IPS-NIHi11 (cell line): Measurements from ENCODE around the gene ARHGAP15.

Experiments
- DNase-seq: peaks from one replicate; pipeline ENCODE4 v3.0.0; 2012; ENCODE audit warnings: mixed read lengths, low spot score

The ARHGAP15 gene

DNA sequence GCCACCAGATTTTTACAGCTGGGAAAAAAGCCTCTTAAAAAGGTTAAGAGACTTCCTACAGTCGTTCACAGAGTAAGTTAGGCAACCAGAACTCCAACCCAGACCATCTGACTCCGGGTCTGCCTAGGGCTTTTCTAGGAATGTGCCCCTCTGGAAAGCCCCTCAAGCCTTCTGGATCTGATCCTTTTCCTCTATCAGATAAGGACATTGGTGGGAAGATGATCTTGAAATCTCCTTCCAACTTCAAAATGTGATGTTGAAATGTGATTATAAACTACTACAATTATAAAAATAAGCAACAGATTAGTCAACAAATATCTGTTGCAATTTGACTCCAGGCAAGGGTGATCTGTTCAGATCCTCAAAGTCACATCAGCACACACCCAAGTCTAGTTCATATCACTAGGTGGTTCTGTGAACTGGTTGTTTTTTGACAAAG is 270.4 kb downstream of the ARHGAP15 start:
- DNase-seq = no peak

DNA sequence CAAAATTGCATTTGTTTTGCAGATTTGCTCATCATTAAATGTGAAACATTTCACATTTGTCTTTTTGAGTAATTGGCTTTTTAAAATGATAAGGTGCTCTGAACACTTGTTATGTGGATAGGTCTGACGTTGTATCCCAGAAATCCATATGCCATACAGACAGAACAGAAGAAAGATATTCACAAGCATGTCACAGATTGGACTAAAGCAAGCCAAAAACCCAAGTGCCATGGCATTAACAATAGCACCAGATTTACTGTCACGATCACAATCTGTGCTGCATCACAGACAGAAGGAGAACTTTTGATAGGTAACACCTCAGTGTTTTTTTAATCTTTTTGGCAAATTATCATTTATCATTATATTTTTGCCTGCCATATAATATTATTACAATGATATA is 272.6 kb downstream of the ARHGAP15 start:
- no peak for DNase-seq

DNA sequence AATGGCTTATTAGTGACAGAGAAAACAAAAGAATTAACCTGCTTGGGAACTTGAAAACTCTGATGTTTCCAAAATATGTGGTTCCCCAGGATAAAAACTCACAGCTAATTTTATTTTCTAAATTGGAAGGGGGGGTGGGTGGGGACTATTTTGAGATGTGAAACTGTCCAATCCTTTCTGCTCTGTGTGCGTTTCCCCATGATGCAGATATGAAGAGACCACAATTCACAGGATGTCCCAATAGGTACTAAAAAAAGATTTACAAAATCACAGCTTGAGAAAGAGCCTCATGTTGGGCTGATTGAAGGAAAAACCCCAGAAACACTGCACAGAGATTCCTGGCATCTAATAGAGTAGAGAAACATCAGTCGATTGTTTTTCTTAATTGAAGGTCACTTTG is 273.2 kb downstream of the ARHGAP15 start:
- DNase-seq = no peak

DNA sequence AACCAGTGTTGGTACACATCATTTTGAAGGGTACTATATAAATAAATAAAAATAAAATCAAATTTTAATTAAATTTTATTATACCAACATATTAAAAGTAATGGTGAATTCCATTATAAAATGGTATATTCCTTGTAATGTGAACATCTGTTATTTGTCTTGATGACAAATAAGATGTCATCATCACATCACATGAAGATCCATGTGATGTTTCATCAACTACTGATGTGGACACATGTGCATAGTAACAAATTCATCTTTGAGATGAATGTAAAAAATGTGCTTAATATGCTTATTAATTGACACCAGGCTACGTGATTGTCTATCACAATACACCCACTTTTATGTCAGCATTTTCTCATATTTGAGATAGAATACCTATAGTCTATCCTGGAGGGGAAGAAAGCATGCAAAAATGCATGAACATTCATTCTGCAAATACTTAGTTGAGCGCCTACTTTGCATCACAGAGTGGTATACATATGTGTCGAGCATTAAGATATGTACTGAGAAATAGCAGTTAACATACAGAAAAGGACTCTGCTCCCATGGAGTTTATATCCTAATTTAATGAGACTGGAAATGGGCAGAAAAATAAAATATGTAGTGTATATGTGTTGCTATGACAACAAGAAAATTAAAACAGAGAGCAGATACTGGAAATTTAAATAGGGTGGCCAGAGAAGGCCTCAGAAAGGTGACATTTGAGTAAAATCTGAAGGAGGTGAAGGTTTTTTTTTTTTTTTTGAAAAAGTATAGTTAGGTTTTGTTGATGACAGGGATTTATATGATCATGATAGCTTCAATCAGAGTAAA is 281.1 kb downstream of the ARHGAP15 start:
- no peak for DNase-seq

DNA sequence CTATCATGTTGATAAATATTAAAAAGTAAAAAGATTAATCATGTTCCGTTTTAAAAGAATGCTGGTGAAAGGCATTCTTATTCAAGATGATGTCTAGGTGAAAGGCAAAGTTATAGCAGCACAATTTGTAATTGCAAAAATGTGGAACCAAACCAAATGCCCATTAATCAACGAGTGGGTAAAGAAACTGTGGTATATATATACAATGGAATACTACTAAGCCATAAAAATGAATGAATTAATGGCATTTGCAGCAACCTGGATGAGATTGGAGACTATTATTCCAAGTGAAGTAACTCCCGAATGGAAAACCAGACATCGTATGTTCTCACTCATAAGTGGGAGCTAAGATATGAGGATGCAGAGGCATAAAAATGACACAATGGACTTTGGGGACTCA is 286.4 kb downstream of the ARHGAP15 start:
- no peak for DNase-seq

DNA sequence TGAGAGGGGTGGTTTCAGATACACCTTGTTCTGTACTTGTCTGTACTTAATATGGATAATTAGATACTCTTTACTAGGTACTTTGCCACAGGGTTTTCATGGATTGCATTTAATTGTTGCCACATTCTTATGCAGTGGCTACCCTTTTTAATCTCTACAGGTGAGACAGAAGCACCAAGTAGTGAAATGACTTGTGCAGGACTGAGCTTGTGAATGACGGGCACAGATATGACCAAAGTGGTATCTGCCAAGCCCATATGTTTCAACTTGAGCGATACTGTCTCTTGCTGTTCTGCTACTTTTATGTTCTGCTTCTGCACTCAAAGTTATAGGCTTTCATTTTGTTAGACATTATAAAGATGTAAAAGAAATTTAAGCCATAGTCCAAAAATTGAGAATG is 288.2 kb downstream of the ARHGAP15 start:
- DNase-seq = no peak

DNA sequence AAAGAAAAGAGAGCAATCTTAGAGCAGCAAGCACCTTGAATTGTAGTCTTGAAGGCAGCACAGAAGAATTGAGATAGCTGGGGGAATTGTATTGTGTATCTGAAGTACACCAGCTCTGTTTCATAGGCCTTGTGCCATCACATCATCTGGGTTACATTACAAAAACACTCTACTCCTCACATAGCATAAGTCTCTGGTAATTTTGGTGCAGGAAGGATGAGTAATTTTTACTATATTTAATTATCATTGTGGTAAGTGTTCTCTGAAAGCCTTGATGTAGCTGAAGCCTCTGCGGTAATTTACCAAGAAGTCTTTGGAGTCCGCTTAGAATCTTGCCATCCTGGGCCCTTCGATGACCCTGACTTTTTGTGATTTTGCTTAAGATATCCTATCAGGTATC is 291.1 kb downstream of the ARHGAP15 start:
- no peak for DNase-seq

DNA sequence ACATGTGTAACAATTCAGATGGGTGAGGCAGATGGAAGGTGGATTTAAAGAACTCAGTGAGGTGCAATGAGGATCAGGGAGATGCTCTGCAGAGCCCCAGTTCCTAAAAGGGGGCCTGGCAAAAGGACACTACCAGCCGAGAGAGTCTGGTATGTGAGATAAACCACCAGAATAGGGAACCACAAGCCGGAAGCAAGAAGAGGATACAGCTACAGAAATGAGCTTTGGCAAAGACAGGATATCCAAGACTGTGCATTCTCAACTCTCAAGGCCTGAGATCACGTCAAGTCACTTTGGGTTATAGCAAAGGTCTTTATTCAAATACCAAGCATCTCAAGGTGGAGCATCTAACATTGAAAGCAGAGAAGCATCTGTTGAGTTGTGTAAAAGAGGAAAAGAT is 293.5 kb downstream of the ARHGAP15 start:
- DNase-seq = no peak

DNA sequence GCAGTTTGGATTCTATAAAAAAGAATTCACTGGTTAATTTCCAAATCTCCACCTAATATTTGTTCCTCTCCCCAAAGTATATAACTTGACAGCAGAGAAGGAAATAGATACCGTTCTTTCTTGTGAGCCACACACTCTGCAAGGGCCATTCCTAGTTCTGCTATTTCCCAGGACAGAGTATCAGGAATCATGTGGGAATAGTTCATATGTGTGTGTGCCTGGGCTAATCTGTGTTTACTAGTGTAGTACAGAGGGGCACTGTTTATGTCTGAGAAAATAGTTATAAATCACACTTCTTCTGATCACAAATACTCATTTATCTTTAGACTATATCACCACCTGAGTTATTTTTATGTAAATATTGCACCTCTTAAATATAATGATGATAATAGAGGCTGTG is 296.7 kb downstream of the ARHGAP15 start:
- no peak for DNase-seq

DNA sequence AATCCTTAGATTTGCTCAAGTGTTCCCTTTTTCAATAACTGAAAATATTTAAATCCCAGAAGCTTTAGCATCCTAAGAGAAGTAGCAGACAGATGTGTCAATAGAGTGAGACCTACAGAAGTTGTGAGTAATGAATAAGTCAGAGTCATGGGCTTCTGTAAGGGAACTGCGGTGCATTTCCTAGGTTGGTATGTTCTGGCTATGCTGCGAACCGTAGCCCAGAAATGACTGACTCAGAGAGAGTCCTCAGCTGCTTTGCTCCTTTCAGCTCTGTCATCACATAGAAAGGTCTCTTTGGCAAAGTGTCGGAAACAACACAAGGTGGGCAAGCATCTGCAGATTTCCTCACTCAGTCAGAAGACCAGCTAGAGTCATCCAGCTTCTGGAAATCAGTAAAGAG is 297.1 kb downstream of the ARHGAP15 start:
- DNase-seq = no peak

DNA sequence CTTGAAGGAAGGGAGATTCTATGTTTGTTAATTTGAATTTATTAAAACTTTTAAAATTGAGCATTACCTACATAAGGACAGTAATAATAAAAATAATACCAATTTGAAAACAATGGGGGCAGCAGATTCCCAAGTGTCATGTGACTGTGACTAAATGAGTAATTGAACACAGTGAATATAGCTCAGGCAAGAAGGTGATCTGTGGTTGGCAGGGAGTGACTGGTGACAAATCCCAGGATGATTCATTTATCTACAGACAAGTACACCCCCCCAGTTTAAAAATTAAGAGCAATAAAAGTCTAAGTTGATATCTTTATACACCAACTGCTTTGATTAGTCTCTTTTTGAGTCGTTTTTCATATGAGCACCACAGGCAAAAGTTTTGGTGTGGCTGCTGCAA is 299.5 kb downstream of the ARHGAP15 start:
- no peak for DNase-seq

DNA sequence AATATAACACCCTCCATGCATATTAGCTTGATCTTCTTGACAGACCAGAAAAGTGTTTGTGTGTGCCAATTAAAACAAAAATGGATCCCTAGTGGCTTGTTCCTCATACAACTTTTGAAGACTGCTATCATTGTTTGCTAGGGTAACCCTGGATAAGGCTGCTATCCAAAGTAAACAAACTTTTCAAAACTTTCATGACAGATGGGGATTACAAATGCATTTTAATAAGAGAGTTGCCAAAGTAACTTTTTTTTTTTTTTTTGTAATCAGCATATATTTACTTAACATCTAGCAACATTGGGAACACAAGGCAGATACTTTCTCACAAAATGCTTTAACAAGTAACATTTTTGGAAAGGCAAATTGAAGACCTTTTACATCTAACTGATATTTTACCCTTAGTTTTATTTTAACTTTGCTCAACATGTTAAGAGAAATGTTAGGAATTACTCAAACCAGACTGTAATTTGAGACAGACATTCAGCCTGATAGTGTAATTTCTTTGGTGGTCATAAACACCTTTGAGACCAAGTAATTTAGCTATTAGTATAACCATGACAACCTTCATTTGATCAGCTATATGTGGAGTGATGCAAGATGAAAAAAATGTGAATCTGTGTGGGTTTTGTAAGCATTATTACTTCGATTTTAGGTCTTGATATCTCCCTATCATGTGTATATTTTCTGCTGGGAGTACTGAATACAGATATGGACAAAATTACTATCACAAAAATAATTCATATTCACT is 300.9 kb downstream of the ARHGAP15 start:
- DNase-seq = no peak

DNA sequence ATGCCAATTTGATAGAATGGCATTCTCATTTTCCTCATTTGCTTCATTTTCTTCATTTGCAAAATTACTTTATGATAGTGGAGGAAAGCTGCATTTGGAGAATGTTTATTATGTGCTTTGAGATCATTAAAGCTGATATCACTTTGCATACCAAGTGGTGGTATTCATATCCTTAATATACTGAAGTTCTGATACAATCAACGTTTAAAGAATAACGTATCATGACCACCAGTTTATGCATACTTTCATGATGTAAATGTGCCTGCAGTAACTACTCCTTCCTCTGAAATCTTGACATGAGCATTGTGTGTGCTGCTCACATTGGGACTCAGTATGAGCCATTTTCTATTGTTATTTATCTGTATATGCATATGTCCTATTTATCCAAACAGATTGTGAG is 302.1 kb downstream of the ARHGAP15 start:
- DNase-seq = no peak

DNA sequence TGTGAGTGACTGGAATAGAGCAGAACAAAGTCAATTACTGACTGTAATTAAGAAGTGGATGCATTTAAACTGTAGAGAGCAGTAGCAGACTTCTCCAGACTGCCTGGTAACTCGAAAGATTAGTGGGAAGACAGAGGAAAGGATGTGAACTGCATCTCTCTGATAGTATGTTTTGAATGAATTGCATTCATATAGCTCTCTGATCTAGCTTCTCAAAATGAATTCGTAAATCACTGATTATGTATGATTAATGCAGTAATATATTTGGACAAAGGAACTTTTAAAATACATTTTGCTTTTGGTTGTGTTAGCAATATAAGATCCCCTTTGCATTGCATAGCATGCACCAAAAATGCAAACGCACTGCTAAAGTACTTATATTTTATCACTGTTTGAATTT is 304.0 kb downstream of the ARHGAP15 start:
- DNase-seq = no peak

DNA sequence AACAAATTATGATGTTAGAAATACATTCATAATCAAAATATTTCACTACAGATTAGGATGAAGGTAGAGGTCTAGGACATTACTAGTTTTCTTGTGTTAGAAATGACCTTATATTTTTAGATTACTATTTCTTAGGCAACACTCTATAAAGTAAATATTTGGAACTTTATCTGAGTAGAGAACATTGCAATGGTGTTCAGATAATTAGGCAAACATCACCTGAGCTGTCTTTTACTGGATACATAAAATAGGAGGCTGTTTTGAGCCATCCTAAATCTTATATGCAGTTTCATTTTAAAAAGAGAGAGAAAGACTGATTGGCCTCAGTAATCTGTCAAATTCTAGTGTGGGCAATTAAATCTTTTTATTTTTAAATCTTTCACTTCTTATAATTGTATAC is 304.6 kb downstream of the ARHGAP15 start:
- DNase-seq = no peak

DNA sequence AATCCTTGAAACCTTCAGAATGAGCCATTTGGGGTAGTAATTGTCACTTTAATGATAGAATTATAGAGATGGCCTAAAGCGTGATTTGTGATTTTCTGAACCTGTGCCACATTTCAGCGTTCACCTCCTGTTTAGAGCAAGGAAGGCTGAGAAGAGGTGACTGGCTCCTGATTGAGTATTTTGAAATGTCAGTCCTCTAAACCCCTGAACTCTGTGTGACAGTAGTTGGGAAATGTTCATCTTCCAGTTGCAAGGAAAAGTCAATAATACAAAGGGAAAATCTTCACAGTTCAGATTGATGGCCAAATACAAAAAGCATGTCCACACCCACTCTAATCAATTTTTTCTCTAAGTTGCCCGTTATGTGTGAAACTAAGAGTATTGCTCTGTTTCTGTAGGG is 305.2 kb downstream of the ARHGAP15 start:
- no peak for DNase-seq

DNA sequence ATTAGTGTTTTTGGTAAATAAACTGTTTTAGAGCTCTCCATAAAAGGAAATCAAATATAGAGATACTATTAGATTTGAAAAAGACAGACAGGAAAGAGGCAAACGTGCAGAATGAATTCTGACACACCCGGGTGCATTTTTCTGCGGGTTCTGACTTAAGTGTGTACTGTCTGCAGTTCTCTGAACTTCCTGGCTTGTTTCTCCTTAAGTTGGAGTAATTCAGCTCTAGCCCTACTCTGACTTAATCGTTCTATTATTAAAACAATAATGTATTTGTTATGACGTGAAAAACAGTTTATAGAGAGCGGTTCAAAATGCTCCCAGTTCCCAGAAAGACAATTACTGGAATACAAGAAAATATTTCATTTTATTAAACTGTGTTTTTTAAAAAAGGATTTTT is 305.9 kb downstream of the ARHGAP15 start:
- DNase-seq = no peak

DNA sequence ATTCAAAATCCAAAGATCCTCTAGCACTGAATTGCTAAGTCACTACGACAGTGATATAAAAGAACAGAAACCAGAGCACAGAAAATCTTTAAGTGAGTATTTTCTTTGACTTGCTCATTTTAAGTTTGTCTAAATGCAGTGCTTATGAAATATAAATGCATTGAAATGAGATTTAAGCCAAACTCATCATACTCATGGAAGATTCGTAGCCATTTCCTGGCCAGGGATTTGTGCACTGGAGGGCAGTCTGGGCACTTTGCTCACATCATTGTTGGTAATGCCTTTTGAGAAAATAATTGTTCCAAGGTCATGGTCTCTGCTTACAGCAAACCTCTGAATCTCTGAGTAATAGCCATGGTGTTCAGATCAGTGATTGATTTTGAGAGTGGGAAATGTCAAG is 307.7 kb downstream of the ARHGAP15 start:
- no peak for DNase-seq

DNA sequence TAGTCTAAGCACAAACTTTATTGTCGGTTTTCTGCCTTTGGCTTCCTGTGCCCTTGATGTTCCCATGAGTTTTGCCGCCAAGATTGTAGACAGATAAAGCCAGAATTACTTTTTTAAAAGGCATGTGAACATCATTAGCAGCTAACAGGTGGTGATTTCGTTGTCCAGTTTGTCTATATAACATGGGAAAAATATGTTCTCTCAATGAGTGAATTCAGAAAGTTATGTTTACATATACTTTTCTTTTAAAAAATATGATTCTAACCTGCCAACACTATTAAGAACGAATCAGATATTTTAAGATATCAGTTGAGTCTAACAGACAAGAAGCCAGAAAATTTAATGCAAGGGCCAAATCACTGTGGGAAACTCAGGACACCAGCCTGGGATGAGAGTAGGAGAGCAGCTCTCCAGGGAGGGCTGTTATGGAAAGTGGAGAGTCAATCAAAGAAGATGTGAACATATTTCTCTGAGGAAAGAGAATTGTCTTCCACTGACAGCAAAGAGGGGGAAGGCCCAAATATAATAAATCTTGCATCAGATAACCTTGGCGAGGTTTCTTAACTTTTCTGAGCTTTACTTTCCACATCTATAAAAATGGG is 311.3 kb downstream of the ARHGAP15 start:
- DNase-seq = no peak

DNA sequence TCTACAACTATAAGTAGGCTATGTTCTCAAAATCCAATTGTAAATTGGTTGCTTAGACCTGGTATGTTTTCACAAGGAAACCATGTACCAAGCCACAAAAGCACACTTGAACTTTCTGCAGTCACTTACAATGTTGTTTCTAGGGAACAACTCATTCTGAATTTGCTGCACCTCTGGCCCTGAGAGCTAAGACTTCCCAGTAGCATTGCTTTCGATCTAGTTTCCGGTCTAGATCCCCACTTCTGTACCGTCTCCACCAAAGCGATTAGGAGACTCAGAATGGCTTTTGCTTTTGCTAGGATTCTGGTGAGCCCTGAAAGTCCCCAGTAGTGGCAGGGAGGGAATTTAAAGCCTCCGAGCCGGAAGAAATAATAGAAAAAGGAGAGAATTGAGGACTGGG is 313.0 kb downstream of the ARHGAP15 start:
- DNase-seq = no peak

DNA sequence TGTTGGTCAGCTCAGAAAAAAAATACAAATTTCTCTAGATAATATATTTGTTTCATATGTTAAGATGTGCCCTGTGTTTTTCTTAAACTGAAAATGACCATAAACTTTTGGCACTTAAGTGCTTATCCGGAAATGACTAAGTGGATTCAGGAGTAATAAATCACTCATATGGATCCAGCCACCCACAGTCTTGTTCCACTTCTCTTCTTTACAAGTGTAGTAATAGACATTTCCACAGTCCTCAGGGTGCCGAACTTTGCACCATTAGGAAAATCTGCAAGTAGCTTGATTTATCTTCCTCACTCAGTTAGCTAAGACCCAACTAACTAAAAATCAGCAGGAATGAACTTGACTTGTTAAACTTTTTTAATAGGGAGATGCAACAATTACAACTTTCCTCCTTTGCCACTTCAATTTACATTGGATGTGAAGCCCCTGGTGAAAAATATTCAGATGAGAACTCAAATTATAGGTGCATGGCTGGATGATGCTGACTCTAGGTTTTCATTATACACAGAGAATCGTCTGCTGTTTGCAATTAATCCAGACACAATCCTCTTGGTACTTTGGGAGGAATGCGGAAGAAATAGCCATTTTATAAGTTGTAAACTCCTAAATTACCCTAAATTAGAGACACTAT is 322.5 kb downstream of the ARHGAP15 start:
- DNase-seq = no peak

DNA sequence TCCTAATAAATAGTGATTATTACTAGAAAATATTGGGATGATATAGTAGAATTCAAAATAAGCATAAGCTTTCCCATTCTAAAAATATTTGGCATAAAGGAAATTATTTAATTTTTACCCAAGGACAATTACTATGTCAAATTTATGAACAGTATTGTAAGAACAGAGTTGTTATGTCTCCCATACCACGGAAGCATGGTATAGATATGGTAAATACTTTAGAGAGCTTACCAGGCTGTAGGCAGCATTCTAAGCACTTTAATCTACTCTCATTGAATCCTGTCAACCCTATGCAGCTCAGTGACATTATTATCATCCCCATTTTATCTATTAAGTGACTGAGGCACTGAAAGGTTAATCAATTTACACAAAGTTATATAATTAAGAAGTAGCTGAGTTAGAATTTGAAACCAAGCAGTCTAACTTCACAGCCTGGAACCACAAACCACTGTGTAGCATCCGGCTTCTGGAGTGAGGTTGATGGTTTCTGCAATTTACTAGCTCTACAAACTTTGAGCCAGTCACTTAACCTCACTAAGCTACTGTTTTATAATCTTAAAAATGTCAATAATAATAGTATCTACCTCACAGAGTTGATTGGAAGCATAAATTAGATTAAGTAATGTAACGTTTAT is 323.7 kb downstream of the ARHGAP15 start:
- no peak for DNase-seq
